ENCODE data around the gene TLCD2. TPM values are rescaled to one million over a fixed set of nuclear protein-coding genes. Genes with fewer than 3 reads are reported as not detected.

TLCD2 gene
- total and polyA plus RNA-seq, 2 of the 13 experiments (the other 11 are each of a cell fraction or from before 2014, with no cell fraction given), result 0.90 to 1.1 TPM

- TF ChIP-seq ARID5B (CRISPR knock-in tag; IDR thresholded peaks at IDR 0.05) (no peak), ZNF24 (IDR thresholded peaks at IDR 0.05) (no peak), ATAD3A (CRISPR knock-in tag; IDR thresholded peaks at IDR 0.05) (no peak), RFXANK (CRISPR knock-in tag; IDR thresholded peaks at IDR 0.05) (no peak), IKZF4 (CRISPR knock-in tag; IDR thresholded peaks at IDR 0.05; ENCODE audit: borderline replicate concordance, low read depth, not compliant biosample characterization) (no peak), ZNF879 (CRISPR knock-in tag; IDR thresholded peaks at IDR 0.05) (no peak), ZBTB43 (CRISPR knock-in tag; conservative IDR thresholded peaks at IDR 0.05) (no peak), ZFP1 (CRISPR knock-in tag; IDR thresholded peaks at IDR 0.05) (no peak), ATF1 (CRISPR knock-in tag; IDR thresholded peaks at IDR 0.05) (no peak), TMF1 (CRISPR knock-in tag; IDR thresholded peaks at IDR 0.05; ENCODE audit: low read depth) (0 out of 2 replicates have a peak, but pooled peaks have one; percentile 31), BCL3 (CRISPR knock-in tag; IDR thresholded peaks at IDR 0.05) (peak; percentile 68; the same call in 1 of the 2 replicates), RFXAP (CRISPR knock-in tag; IDR thresholded peaks at IDR 0.05; ENCODE audit: borderline replicate concordance) (no peak; the same call in 1 of the 2 replicates), ZNF281 (CRISPR knock-in tag; IDR thresholded peaks at IDR 0.05; ENCODE audit: borderline replicate concordance) (no peak), FUBP1 (CRISPR knock-in tag; IDR thresholded peaks at IDR 0.05; ENCODE audit: borderline replicate concordance) (no peak)
These were observed 14.9 kb upstream of the TLCD2 start (continued) for GRCh38 chr17:1724869-1725641.

Data from HepG2 (cell line).